ENCODE measurements around the gene PPP6R3. TPM values are rescaled to one million over a fixed set of nuclear protein-coding genes. Genes with fewer than 3 reads are reported as not detected.

PPP6R3 gene
- total and polyA plus RNA-seq, 4 experiments from 2014 or later, result 22.2 to 147 (median 96.9) TPM

DNA sequence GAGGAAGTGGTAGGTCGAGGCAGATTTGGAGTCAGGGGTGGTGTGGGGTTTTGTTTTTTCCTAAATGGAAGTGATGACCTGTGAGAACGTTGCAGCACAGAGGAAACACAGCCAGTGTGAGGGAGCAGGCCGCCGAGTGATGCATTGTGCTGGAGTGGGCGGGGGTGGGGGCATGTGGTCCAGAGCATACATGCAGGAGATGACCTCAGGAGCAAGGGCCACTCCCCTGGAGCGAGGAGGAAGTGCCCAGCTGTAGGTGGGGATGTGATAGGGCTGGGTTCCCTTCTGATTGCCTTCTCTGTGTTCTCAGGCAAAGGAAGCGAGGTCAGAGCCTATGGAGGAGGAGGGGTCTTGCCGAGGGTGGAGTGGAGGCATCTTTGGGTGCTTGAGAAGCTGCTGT is 81.4 kb downstream of the PPP6R3 start:
- POLR2A ChIA-PET (ENCODE audit: partially characterized antibody), result no interaction called here
- no peak overlapping the region for H3K4me3 ChIP-seq (ENCODE audit: low read length in 2 of 2)
- H3K4me3 Mint-ChIP-seq, result peak overlapping the region in 1 of 8 donors; percentile 22
- peaks cover 73% of the 10 kb centered on the region for H3K36me3 ChIP-seq (ENCODE audit: insufficient read depth, low read length)
- peaks cover 34% of the 10 kb centered on the region for H3K4me1 ChIP-seq (ENCODE audit: insufficient read depth, low read length)
- CTCF ChIA-PET (ENCODE audit: partially characterized antibody), result no interaction called here
- H3K9me3 ChIP-seq (ENCODE audit: control insufficient read depth in 1 of 2, low read length in 2 of 2), result no peaks in the 10 kb centered on the region
- peaks cover 67 to 89% of the 10 kb centered on the region in 2 donors for H3K36me3 Mint-ChIP-seq
- H3K27me3 Mint-ChIP-seq, result no peaks in the 10 kb centered on the region
- no peak for DNase-seq
- H3K27ac ChIP-seq (ENCODE audit: low read depth, low read length), result no peak overlapping the region
- peaks cover 51 to 84% (median 68%) of the 10 kb centered on the region in 4 donors for H3K4me1 Mint-ChIP-seq
- no peaks in the 10 kb centered on the region for H3K9me3 Mint-ChIP-seq
- peak overlapping the region; percentile 54 to 90 (median 84) for H3K27ac Mint-ChIP-seq
- intact Hi-C loops (cut with micrococcal nuclease), result no loop called here
- H3K27me3 ChIP-seq (ENCODE audit: insufficient read depth, low read length), result no peaks in the 10 kb centered on the region

DNA sequence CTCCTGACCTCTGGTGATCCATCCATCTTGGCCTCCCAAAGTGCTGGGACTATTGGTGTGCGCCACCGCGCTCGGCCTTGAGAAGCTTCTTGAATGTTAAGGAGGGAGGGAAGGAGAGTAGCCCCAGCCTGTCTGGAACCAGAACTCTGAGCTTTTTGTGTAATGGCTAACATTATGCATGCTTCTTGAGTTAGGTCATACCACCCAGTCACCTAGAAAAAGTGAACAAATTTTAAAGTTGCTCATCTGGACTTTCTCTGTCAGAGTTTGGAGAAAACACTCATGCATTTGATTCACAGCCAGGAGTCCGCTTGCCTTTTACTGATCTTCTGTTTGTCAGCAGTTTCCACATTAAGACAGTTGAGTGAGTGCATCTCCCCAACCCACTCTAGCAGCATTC is 82.1 kb downstream of the PPP6R3 start:
- CTCF ChIA-PET (ENCODE audit: partially characterized antibody), result interaction anchor here (0.7 kb wide), 1 partner anchor 75 kb away, joined by 3 read pairs; no protein-coding TSS in a partner anchor
- Mint-ChIP-seq H3K27ac (peak overlapping the region in 4 of 7 donors; percentile 9 to 63 (median 25)), H3K36me3 (peaks cover 71 to 91% of the 10 kb centered on the region in 2 donors), H3K27me3 (no peaks in the 10 kb centered on the region), H3K4me3 (peak overlapping the region in 1 of 8 donors; percentile 36), H3K4me1 (peaks cover 55 to 87% (median 73%) of the 10 kb centered on the region in 4 donors), H3K9me3 (no peaks in the 10 kb centered on the region)
- no peaks in the 10 kb centered on the region for H3K27me3 ChIP-seq (ENCODE audit: insufficient read depth, low read length)
- H3K9me3 ChIP-seq (ENCODE audit: control insufficient read depth in 1 of 2, low read length in 2 of 2), result no peaks in the 10 kb centered on the region
- H3K36me3 ChIP-seq (ENCODE audit: insufficient read depth, low read length), result peaks cover 75% of the 10 kb centered on the region
- no peak overlapping the region for H3K4me3 ChIP-seq (ENCODE audit: low read length in 2 of 2)
- POLR2A ChIA-PET (ENCODE audit: partially characterized antibody), result no interaction called here
- intact Hi-C loops (cut with micrococcal nuclease), result no loop called here
- peaks cover 38% of the 10 kb centered on the region for H3K4me1 ChIP-seq (ENCODE audit: insufficient read depth, low read length)
- no peak overlapping the region for H3K27ac ChIP-seq (ENCODE audit: low read depth, low read length)
- no peak for DNase-seq

DNA sequence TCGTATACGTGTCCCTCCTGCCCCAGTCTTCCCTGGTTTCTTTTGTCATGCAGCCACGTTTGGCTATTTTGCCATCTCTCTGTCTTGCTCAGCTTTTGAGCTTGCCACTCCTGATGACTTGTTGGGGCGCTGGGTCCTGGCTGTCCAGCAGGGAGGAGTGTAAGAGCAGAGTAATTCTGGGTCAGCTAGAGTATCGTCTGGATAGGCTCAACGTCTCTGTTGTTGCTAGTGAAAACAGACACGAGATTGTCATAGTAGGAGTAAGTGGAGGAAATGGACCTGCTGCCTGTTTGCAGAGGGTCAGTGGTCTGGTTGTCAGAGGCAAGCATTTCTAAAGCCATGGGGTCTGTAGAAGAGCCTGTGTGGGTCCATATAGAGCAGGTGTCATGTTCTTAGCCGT is 83.0 kb downstream of the PPP6R3 start:
- Histone ChIP-seq H3K9me3 (ENCODE audit: control insufficient read depth in 1 of 2, low read length in 2 of 2) (no peaks in the 10 kb centered on the region), H3K27ac (ENCODE audit: low read depth, low read length) (no peak overlapping the region), H3K4me1 (ENCODE audit: insufficient read depth, low read length) (peaks cover 47% of the 10 kb centered on the region), H3K27me3 (ENCODE audit: insufficient read depth, low read length) (no peaks in the 10 kb centered on the region), H3K36me3 (ENCODE audit: insufficient read depth, low read length) (peaks cover 75% of the 10 kb centered on the region), H3K4me3 (ENCODE audit: low read length in 2 of 2) (no peak overlapping the region)
- POLR2A ChIA-PET (ENCODE audit: partially characterized antibody), result no interaction called here
- H3K27ac Mint-ChIP-seq, result peak overlapping the region in 5 of 7 donors; percentile 12 to 63 (median 29)
- CTCF ChIA-PET (ENCODE audit: partially characterized antibody), result no interaction called here
- no peaks in the 10 kb centered on the region for H3K27me3 Mint-ChIP-seq
- no peak overlapping the region for H3K4me3 Mint-ChIP-seq
- H3K4me1 Mint-ChIP-seq, result peaks cover 58 to 88% (median 76%) of the 10 kb centered on the region in 4 donors
- DNase-seq, result no peak
- H3K9me3 Mint-ChIP-seq, result no peaks in the 10 kb centered on the region
- intact Hi-C loops (cut with micrococcal nuclease), result no loop called here
- H3K36me3 Mint-ChIP-seq, result peaks cover 62 to 91% of the 10 kb centered on the region in 2 donors

DNA sequence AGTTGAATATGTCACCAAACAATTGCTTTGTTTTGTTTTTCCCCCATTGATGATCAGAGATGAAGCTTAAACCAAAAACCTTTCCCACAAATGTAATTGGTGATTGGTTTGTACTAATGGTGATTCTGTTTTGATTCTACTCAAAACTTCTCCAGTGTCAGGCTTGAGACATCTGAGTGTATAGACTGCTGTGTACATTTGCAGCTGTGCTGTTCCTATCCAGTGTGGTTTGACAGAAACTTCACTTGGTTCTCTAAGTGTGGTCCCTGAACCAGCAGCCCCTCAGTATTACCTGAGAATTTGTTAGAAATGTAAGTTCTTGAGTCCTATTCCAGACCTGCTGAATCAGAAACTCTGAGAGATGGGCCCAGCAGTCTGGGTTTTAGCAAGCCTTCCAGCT is 84.8 kb downstream of the PPP6R3 start:
- Mint-ChIP-seq H3K4me1 (peaks cover 60 to 88% (median 79%) of the 10 kb centered on the region in 4 donors), H3K36me3 (peaks cover 51 to 89% of the 10 kb centered on the region in 2 donors), H3K27me3 (no peaks in the 10 kb centered on the region), H3K4me3 (no peak overlapping the region), H3K27ac (peak overlapping the region in 4 of 7 donors; percentile 19 to 50 (median 36)), H3K9me3 (no peaks in the 10 kb centered on the region)
- POLR2A ChIA-PET (ENCODE audit: partially characterized antibody), result no interaction called here
- no peak for DNase-seq
- Histone ChIP-seq H3K27ac (ENCODE audit: low read depth, low read length) (no peak overlapping the region), H3K4me3 (ENCODE audit: low read length in 2 of 2) (no peak overlapping the region), H3K27me3 (ENCODE audit: insufficient read depth, low read length) (no peaks in the 10 kb centered on the region), H3K9me3 (ENCODE audit: control insufficient read depth in 1 of 2, low read length in 2 of 2) (no peaks in the 10 kb centered on the region), H3K4me1 (ENCODE audit: insufficient read depth, low read length) (peaks cover 55% of the 10 kb centered on the region), H3K36me3 (ENCODE audit: insufficient read depth, low read length) (peaks cover 71% of the 10 kb centered on the region)
- intact Hi-C loops (cut with micrococcal nuclease), result no loop called here
- CTCF ChIA-PET (ENCODE audit: partially characterized antibody), result no interaction called here

DNA sequence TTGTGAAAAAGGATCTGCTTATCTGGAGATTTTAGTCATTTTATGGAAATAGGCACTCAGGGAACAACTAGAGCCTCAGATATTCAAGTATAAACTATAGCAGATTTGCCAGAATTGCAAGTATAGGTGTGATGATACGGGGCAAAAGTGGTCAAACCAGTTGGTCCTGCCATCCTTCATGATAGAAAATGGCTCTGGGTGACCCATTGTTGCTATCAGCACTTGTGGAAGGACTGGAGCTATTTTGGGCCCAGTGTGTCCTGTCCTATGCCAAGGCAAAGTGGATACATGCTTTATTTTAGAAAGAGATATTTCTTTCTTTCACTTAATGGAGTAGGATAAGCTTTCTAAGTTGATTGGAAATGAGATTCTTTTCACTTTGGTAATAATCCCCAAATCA is 85.2 kb downstream of the PPP6R3 start:
- peaks cover 60% of the 10 kb centered on the region for H3K4me1 ChIP-seq (ENCODE audit: insufficient read depth, low read length)
- Mint-ChIP-seq H3K9me3 (no peaks in the 10 kb centered on the region), H3K27ac (peak overlapping the region in 4 of 7 donors; percentile 24 to 65 (median 36)), H3K36me3 (peaks cover 54 to 89% of the 10 kb centered on the region in 2 donors), H3K4me3 (no peak overlapping the region), H3K4me1 (peaks cover 62 to 89% (median 80%) of the 10 kb centered on the region in 4 donors), H3K27me3 (no peaks in the 10 kb centered on the region)
- H3K9me3 ChIP-seq (ENCODE audit: control insufficient read depth in 1 of 2, low read length in 2 of 2), result no peaks in the 10 kb centered on the region
- peaks cover 72% of the 10 kb centered on the region for H3K36me3 ChIP-seq (ENCODE audit: insufficient read depth, low read length)
- H3K4me3 ChIP-seq (ENCODE audit: low read length in 2 of 2), result no peak overlapping the region
- CTCF ChIA-PET (ENCODE audit: partially characterized antibody), result no interaction called here
- intact Hi-C loops (cut with micrococcal nuclease), result no loop called here
- POLR2A ChIA-PET (ENCODE audit: partially characterized antibody), result no interaction called here
- H3K27ac ChIP-seq (ENCODE audit: low read depth, low read length), result no peak overlapping the region
- H3K27me3 ChIP-seq (ENCODE audit: insufficient read depth, low read length), result no peaks in the 10 kb centered on the region
- DNase-seq, result no peak

DNA sequence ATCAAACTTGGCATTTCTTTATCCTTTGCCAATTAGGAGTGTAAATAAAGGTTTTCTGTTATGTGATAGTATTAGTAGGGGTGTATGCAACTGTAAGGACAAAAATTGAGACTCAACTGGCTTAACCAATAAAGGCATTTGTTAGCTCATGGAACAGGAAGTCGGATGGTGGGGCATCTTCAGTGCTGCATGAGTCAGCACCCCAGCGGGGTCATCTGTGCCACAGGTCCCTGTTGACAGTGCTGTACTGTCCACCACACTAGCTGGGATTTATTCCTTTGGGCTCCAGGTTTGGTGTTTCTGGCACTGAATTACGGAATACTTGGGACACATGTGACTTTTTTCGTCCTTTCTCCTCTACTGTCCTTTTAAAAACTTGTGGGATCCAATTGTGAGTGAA is 86.0 kb downstream of the PPP6R3 start:
- Mint-ChIP-seq H3K27me3 (no peaks in the 10 kb centered on the region), H3K4me1 (peaks cover 59 to 88% (median 78%) of the 10 kb centered on the region in 4 donors), H3K27ac (peak overlapping the region in 5 of 7 donors; percentile 30 to 78 (median 53)), H3K9me3 (no peaks in the 10 kb centered on the region), H3K36me3 (peaks cover 53 to 87% of the 10 kb centered on the region in 2 donors), H3K4me3 (no peak overlapping the region)
- ChIA-PET POLR2A (ENCODE audit: partially characterized antibody) (no interaction called here), CTCF (ENCODE audit: partially characterized antibody) (no interaction called here)
- Histone ChIP-seq H3K9me3 (ENCODE audit: control insufficient read depth in 1 of 2, low read length in 2 of 2) (no peaks in the 10 kb centered on the region), H3K4me1 (ENCODE audit: insufficient read depth, low read length) (peaks cover 62% of the 10 kb centered on the region), H3K36me3 (ENCODE audit: insufficient read depth, low read length) (peaks cover 74% of the 10 kb centered on the region), H3K4me3 (ENCODE audit: low read length in 2 of 2) (no peak overlapping the region), H3K27me3 (ENCODE audit: insufficient read depth, low read length) (no peaks in the 10 kb centered on the region), H3K27ac (ENCODE audit: low read depth, low read length) (no peak overlapping the region)
- intact Hi-C loops (cut with micrococcal nuclease), result no loop called here
- DNase-seq, result no peak

DNA sequence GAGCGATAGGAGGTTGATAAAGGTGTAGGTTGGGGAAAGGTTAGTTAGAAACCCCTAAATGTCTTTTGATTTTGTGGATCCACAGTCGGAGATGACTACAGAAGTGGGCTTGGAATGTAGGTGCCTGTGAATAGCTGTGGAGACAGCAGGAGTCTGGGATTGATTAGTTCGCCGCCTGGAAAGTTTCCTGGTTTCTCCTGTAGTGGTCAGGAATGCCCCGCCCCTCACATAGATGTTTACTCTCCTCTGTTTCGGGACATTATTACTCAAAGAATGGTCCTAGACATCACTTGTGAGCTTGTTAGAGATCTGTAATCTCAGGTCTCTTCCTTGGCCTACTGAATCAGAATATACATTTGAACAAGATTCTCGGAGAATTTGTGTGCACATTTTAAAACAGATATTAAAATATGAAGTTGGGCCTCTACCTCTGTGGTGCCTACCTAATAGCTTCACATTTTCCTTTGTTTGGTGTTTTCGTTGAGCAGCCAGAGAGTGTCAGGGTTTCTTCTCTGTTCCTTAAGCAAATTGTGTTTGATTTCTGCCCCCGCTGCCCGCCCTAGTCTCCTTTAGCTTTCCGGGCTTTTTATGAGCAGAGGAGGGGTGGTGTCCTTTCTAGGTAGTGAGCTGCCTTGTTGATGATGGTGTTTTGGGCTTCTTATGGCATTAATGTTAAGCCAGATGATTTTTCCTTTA is 89.4 kb downstream of the PPP6R3 start:
- ChIA-PET POLR2A (ENCODE audit: partially characterized antibody) (no interaction called here), CTCF (ENCODE audit: partially characterized antibody) (interaction anchor here (0.9 kb wide), 1 partner anchor 33 kb away, joined by 4 read pairs; no protein-coding TSS in a partner anchor)
- DNase-seq, result no peak
- Mint-ChIP-seq H3K27ac (peak overlapping the region; percentile 62 to 92 (median 81)), H3K36me3 (peaks cover 59 to 86% of the 10 kb centered on the region in 2 donors), H3K4me3 (peak overlapping the region in 7 of 8 donors; percentile 49 to 78 (median 65)), H3K4me1 (peaks cover 58 to 84% (median 69%) of the 10 kb centered on the region in 4 donors), H3K27me3 (no peaks in the 10 kb centered on the region), H3K9me3 (no peaks in the 10 kb centered on the region)
- Histone ChIP-seq H3K36me3 (ENCODE audit: insufficient read depth, low read length) (peaks cover 68% of the 10 kb centered on the region), H3K27me3 (ENCODE audit: insufficient read depth, low read length) (no peaks in the 10 kb centered on the region), H3K9me3 (ENCODE audit: control insufficient read depth in 1 of 2, low read length in 2 of 2) (no peaks in the 10 kb centered on the region), H3K4me1 (ENCODE audit: insufficient read depth, low read length) (peaks cover 59% of the 10 kb centered on the region), H3K4me3 (ENCODE audit: low read length in 2 of 2) (no peak overlapping the region), H3K27ac (ENCODE audit: low read depth, low read length) (peak overlapping the region; percentile 25)
- intact Hi-C loops (cut with micrococcal nuclease), result no loop called here

Measured in CD4-positive, alpha-beta memory T cell (primary cell).